ENCODE measurements around the gene REEP1. TPM values are rescaled to one million over a fixed set of nuclear protein-coding genes. Genes with fewer than 3 reads are reported as not detected.

REEP1 gene
- total RNA-seq, 1 experiment from 2014 or later = 5.9 TPM

DNA sequence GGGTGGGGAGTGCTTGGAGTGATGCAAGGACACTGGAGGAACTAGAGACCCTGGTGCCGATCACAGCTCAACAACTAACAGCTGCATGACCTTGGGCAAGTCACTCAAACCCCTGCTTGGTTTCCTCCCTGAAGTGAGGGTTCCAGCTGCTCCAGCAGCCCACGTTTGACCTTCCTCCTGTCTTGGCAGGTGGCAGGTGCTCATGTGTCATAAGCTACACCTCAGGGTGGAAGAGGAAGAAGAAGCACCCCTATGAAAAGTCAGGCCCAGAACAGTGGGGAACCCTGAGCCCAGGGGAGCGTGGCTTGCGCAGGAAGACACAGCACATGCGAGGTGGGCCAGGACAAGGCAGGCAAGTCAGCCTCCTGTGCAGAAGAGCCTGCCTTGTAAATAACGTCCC, 95.8 kb downstream of the REEP1 start (continued):
- TF ChIP-seq, protein P1, sequence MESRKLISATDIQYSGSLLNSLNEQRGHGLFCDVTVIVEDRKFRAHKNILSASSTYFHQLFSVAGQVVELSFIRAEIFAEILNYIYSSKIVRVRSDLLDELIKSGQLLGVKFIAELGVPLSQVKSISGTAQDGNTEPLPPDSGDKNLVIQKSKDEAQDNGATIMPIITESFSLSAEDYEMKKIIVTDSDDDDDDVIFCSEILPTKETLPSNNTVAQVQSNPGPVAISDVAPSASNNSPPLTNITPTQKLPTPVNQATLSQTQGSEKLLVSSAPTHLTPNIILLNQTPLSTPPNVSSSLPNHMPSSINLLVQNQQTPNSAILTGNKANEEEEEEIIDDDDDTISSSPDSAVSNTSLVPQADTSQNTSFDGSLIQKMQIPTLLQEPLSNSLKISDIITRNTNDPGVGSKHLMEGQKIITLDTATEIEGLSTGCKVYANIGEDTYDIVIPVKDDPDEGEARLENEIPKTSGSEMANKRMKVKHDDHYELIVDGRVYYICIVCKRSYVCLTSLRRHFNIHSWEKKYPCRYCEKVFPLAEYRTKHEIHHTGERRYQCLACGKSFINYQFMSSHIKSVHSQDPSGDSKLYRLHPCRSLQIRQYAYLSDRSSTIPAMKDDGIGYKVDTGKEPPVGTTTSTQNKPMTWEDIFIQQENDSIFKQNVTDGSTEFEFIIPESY (IDR thresholded peaks at IDR 0.05; ENCODE audit: extremely low read depth, insufficient replicate concordance, low read length) = no peak

DNA sequence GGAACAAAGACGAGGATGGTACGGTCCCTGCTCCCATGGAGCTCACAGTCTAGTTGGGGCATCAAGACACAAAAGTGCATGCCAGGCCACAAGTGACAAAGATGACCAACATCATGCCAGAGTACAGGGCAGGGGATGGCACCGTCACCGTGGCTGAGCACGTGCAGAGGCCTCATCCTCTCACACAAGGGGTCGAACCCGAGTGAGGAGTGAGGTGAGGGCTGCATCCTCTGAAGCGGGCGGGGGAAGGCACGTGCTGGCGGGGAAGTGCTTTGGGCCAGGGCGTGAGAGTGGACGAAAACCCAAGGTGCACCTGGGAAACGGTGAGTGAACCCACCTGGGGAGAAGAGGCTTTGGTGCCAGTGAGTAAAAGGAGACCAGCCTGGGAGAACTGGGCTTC, 97.2 kb downstream of the REEP1 start:
- ChIA-PET RAD21 (ENCODE audit: low non-redundant PET in 1 of 2, low total read pairs in 2 of 2, uncharacterized antibody in 2 of 2, unreplicated experiment in 2 of 2) (no interaction called here), POLR2A (no interaction called here)
- intact Hi-C loops (cut with micrococcal nuclease) = no loop called here

More for the DNA sequence above, 97.2 kb downstream of the REEP1 start:
- CTCF ChIA-PET = no interaction called here
- Histone ChIP-seq H3K9me3 (ENCODE audit: control insufficient read depth in 1 of 2, insufficient read depth in 1 of 2, low read depth in 1 of 2, low read length in 2 of 2) (no peaks in the 10 kb centered on the region), H3K36me3 (ENCODE audit: control insufficient read depth in 1 of 2, insufficient read depth in 2 of 2, low read length in 2 of 2) (no peaks in the 10 kb centered on the region), H2AFZ (ENCODE audit: low read depth, low read length, poor library complexity, severe bottlenecking) (no peak overlapping the region), H3K9me2 (ENCODE audit: insufficient read depth) (no peaks in the 10 kb centered on the region), H3K9ac (ENCODE audit: low read length) (no peak overlapping the region), H3K27me3 (ENCODE audit: insufficient read depth, low read length) (no peaks in the 10 kb centered on the region), H3K4me1 (ENCODE audit: control insufficient read depth in 1 of 2, insufficient read depth in 2 of 2, low read length in 2 of 2) (no peaks in the 10 kb centered on the region), H3K79me2 (ENCODE audit: insufficient read depth, low read length) (no peaks in the 10 kb centered on the region), H3K27ac (ENCODE audit: low read depth, low read length) (no peak overlapping the region), H3K4me2 (ENCODE audit: low read length) (no peak overlapping the region), H3K4me3 (replicated peaks in 1 of 2; ENCODE audit: low read depth in 1 of 2, low read length in 2 of 2) (no peak overlapping the region), H4K20me1 (ENCODE audit: insufficient read depth) (no peaks in the 10 kb centered on the region)
- DNase-seq (ENCODE audit: low read depth, low spot score) (no peak), ATAC-seq (no peak)
- TF ChIP-seq JUND (IDR thresholded peaks at IDR 0.05) = no peak
- TF ChIP-seq REST (IDR thresholded peaks at IDR 0.05; ENCODE audit: low read depth) = no peak
- no peak for TF ChIP-seq ZFX (IDR thresholded peaks at IDR 0.05)
- no peak for TF ChIP-seq ZNF274 (IDR thresholded peaks at IDR 0.05; ENCODE audit: low read depth, low read length)
- no peak for TF ChIP-seq POLR2A (IDR thresholded peaks at IDR 0.05; ENCODE audit: borderline replicate concordance, extremely low read depth, insufficient read depth, insufficient read length)
- no peak for TF ChIP-seq EZH2phosphoT487 (IDR thresholded peaks at IDR 0.05; ENCODE audit: borderline replicate concordance)
- TF ChIP-seq ELF1 (IDR thresholded peaks at IDR 0.05; ENCODE audit: borderline replicate concordance, low read depth) = no peak
- TF ChIP-seq ATF3 (IDR thresholded peaks at IDR 0.05) = no peak
- TF ChIP-seq CBX3 (IDR thresholded peaks at IDR 0.05; ENCODE audit: low read depth) = no peak
- no TSS peak for BruUV-seq (replicated peaks)

Data from HCT116 (cell line).